Measurements from ENCODE around the gene ARHGEF40.

GRCh38 chr14:21061347-21061668, 8.8 kb upstream of the ARHGEF40 start:
- TF ChIP-seq, protein P1, sequence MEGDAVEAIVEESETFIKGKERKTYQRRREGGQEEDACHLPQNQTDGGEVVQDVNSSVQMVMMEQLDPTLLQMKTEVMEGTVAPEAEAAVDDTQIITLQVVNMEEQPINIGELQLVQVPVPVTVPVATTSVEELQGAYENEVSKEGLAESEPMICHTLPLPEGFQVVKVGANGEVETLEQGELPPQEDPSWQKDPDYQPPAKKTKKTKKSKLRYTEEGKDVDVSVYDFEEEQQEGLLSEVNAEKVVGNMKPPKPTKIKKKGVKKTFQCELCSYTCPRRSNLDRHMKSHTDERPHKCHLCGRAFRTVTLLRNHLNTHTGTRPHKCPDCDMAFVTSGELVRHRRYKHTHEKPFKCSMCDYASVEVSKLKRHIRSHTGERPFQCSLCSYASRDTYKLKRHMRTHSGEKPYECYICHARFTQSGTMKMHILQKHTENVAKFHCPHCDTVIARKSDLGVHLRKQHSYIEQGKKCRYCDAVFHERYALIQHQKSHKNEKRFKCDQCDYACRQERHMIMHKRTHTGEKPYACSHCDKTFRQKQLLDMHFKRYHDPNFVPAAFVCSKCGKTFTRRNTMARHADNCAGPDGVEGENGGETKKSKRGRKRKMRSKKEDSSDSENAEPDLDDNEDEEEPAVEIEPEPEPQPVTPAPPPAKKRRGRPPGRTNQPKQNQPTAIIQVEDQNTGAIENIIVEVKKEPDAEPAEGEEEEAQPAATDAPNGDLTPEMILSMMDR (IDR thresholded peaks at IDR 0.05), result no peak
- TF ChIP-seq POLR2A (IDR thresholded peaks at IDR 0.05), result no peak
